Measurements from ENCODE around the gene CA6.
"Not testable (repeated sequence)": the region's sequence is repeated elsewhere in the genome, so short reads cannot be mapped to it uniquely, and the experiment has no call there.

Gene CA6

GRCh38 chr1:9004700-9005394 is 59.2 kb downstream of the CA6 start:
- peak; percentile 70 for DNase-seq (ENCODE audit: low read depth)

DNA sequence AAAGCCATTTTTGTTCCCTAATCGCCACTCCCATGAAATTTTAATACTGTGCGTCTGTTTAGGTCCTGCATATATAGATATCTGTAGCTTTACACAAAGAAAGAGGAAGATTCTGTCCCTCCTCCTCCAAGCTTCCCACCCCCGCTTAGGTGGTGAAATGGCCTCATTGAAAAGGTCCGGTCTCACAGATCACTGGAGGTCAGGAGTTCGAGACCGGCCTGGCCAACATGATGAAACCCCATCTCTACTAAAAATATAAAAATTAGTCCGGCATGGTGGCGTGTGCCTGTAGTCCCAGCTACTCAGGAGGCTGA is 59.7 kb downstream of the CA6 start:
- no peak for DNase-seq (ENCODE audit: low read depth)

DNA sequence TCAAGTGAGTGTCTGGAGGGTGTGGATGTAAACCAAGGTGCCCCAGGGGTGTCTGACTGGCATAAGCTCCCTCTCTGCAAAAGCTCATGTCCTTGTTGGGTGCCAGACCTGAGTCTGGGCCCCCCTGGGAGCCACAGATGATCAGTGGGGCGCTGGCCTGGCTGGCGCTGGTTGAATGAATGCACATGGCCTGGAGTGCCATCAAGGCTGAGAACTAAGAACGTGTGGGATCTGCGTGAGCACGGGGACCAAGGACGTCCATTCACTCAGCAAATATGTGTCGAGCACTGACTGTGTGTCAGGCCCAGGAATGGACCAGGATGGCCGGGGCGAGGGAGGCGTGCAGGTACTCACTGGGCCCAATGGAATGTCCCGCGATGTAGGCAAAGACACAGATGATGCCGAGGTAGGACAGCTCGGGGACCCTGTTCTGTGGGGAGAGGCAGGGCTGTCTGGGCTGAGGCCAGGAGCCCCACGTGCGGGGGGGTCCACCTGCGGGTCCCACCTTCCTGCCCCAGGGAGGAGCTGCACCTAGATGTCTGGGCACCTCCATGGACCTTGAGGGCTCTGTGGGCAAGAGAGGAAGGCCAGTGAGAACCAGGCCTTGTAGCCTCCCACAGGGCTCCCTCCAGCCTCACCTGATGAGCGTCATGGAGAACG is 61.4 kb downstream of the CA6 start:
- DNase-seq (ENCODE audit: low read depth), result no peak

GRCh38 chr1:9008236-9008635 is 62.6 kb downstream of the CA6 start:
- DNase-seq (ENCODE audit: low read depth), result no peak

DNA sequence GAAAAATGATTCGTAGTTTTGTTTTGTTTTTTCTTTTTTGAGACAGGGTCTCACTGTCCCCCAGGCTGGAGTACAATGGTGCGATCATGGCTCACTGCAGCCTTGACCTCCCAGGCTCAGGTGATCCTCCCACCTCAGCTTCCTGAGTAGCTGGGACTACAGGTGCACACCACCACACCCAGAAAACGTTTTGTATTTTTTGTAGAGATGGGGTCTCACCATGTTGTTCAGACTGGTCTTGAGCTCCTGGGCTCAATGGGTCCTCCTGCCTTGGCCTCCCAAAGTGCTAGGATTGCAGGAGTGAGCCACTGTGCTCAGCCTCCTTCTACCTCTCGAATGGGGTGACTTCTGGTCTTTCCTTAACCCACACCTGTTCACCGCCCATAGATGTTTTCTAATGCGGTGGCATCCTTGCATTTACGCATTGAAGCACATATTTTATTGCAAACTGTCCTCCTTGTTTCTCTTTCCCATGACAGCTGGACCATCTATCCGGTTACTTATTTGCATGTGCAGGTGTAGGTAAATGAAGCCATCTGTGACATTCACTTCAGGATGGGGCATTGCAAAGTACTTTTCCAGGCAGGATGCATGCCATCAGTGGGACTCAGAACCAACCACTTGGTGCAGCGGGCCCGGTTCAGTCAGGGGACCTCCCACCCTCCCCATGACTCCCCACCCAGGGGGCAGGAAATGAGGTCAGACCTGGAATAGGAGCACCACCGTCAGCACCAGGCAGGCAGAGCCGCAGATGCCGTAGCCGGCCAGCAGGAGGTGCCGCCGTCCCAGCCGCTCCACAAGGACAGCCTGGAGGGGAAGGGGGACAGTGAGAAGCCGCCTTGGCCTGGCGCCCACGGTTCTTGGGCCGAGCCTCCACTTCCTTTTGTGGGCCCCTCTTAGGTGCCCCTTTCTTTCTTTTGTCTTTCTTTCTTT is 64.0 kb downstream of the CA6 start:
- no peak for DNase-seq (ENCODE audit: low read depth)

GRCh38 chr1:9010781-9011323 is 65.2 kb downstream of the CA6 start:
- no peak for DNase-seq (ENCODE audit: low read depth)

- DNase-seq (ENCODE audit: low read depth), result no peak
These were observed 68.2 kb downstream of the CA6 start for GRCh38 chr1:9013819-9014218.

DNA sequence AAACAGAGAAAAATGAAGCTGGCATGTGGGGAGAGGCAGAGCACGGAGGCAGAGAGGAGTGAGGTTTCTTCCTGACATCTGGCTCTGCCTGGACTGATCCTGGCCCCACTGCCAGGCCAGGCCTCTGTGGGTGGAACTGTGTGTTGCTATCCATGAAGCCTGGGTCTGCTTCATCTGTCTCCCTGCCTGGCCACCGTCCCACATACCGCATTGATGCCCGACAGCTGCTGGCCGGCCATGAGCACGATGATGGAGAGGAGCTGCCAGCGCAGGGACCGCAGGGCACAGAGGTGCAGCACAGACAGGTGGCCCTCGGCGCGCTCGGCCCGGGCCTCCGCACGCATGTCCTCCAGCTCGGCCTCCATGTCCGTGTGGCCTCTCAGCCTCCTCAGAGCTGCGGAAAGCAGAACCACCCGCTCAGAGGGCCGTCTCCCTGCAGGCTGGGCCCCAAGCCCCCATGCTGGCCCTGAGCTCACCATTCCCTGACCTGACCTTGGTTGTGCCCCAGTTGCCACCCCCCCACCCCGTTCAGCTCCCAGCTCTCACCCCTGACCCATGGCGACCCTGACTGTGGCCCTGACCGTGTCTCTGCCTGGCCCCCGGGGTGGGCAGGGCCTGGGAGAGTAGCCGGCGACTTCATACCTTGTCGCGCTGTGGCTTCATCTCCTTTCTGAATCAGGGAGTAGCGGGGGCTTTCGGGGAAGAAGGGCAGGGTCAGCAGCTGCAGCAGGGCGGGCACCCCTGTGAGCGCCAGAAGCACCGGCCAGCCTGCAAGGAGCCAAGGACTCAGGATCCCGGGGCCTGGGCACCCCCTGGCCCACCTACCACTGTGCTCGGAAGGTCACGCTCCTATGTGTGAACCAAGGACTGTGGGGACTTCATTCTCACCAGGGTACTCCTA is 69.1 kb downstream of the CA6 start:
- no peak for DNase-seq (ENCODE audit: low read depth)

DNA sequence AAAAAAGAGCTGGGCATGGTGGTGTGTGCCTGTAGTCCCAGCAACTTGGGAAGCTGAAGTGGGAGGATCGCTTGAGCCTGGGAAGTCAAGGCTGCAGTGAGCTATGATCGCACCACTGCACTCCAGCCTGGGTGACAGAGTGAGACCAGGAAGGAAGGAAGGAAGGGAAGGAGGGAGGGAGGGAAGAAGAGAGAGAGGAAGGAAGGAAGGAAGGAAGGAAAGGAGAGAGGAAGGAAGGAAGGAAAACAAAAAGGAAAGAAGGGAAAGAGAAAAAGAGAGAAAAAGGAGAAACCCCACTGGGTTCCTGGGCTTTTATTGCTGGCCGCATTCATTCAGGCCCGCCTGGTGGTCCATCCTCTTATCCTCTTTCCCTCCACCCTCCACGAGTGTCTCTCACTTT is 70.8 kb downstream of the CA6 start:
- DNase-seq (ENCODE audit: low read depth), result no peak

- no peak for DNase-seq (ENCODE audit: low read depth)
These were observed 72.7 kb downstream of the CA6 start for GRCh38 chr1:9018333-9018732.

- DNase-seq (ENCODE audit: low read depth), result no peak
These were observed 74.2 kb downstream of the CA6 start for GRCh38 chr1:9019896-9020295.

GRCh38 chr1:9020305-9020704 is 74.6 kb downstream of the CA6 start:
- no peak for DNase-seq (ENCODE audit: low read depth)

- not testable (repeated sequence) for DNase-seq (ENCODE audit: low read depth)
These were observed 76.5 kb downstream of the CA6 start for GRCh38 chr1:9022026-9022738.

- DNase-seq (ENCODE audit: low read depth), result no peak
These were observed 77.1 kb downstream of the CA6 start for GRCh38 chr1:9022773-9023172.
